ENCODE data around the gene ANKS6.

- TF ChIP-seq, protein P1, sequence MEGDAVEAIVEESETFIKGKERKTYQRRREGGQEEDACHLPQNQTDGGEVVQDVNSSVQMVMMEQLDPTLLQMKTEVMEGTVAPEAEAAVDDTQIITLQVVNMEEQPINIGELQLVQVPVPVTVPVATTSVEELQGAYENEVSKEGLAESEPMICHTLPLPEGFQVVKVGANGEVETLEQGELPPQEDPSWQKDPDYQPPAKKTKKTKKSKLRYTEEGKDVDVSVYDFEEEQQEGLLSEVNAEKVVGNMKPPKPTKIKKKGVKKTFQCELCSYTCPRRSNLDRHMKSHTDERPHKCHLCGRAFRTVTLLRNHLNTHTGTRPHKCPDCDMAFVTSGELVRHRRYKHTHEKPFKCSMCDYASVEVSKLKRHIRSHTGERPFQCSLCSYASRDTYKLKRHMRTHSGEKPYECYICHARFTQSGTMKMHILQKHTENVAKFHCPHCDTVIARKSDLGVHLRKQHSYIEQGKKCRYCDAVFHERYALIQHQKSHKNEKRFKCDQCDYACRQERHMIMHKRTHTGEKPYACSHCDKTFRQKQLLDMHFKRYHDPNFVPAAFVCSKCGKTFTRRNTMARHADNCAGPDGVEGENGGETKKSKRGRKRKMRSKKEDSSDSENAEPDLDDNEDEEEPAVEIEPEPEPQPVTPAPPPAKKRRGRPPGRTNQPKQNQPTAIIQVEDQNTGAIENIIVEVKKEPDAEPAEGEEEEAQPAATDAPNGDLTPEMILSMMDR (conservative IDR thresholded peaks at IDR 0.05; ENCODE audit: low read depth in 2 of 2), result no peak
- TF ChIP-seq EZH2 (IDR thresholded peaks at IDR 0.05; ENCODE audit: low read depth, unreplicated experiment) (no peak), POLR2AphosphoS5 (IDR thresholded peaks at IDR 0.05; ENCODE audit: low read depth) (no peak), EZH2phosphoT487 (IDR thresholded peaks at IDR 0.05; ENCODE audit: unreplicated experiment) (no peak), ZNF331 (CRISPR knock-in tag; IDR thresholded peaks at IDR 0.05; ENCODE audit: low read depth) (no peak), JUNB (IDR thresholded peaks at IDR 0.05; ENCODE audit: unreplicated experiment) (no peak), CREB1 (CRISPR knock-in tag; IDR thresholded peaks at IDR 0.05; ENCODE audit: low read depth) (no peak)
Measured at GRCh38 chr9:98797491-98797890, 1.1 kb upstream of the ANKS6 start.
